Dermis microvascular lymphatic vessel endothelial cell (primary cell): ENCODE data around the gene BCR. TPM values are rescaled to one million over a fixed set of nuclear protein-coding genes. Genes with fewer than 3 reads are reported as not detected.

Experiments used
- DNase-seq, 2 donors: peaks; one replicate each; pipeline versions ENCODE4 v3.0.0 to v3.0.0-alpha.2; 2010; ENCODE audit warnings: low read depth in 2 of 2
- total RNA-seq: library from RNA; depleted of rRNA; stranded (reverse); fragments of >200 nt; gene quantifications from 2 replicates; pipeline ENCODE4 v1.2.1, GENCODE V29; 2014

BCR gene
- total RNA-seq, 1 donor from 2014 or later: 95.9 TPM

DNA sequence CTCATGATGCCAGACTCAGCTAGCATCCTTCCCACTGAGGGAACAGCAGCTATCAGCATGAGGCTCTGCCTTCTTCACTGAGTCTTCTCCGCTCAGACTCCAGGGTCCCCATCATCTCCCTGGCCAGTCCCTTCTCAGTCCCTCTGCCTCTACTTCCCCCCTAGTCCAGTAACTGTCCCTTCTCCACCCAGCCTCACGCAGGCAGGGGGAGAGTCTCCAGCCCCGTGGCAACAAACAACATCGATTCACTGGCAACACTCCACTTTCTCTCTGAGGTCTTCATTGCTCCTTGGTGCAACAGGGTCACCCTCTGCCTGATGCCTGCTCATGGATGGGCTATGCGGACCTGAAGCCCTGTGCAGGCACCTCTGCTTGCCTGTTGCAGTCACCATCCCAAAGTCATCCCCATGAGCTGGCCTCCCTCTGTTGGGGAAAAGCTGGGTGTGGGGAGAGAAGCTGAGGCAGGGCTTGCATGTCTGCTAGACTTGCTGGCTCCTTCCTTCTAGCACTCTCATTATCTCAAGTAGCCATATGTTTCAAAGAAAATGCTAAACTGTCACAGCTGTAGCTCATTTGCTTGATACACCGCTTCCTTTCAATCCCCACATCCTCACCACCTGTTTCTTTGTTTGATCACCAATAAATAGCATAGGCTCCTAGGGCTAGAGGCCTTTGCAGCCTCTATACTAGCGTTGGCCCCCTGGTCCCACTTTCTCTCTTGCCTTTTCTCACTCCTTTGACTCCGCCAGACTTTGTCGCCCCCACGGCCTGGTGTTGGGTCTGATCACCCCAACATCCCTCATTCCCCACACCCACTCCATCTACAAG, 4.3 kb upstream of the BCR start:
- DNase-seq: no peak

DNA sequence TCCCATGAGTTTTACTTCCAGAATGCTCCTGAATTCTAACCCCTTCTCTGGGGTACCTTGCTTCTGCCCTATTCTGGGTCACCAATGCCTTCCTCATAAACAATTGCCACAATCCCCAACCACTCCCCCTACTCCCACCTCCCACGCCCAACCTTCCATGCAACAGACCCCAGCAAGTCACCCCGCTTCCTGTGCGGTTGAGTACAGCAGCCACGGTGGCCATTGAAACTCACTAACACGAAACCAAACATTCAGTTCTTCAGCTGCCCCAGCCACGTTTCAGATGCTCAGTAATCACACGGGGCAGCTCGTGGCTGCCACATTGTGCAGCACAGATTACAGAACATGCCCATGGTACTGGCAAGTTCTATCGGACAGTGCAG, 3.7 kb upstream of the BCR start:
- DNase-seq: no peak

DNA sequence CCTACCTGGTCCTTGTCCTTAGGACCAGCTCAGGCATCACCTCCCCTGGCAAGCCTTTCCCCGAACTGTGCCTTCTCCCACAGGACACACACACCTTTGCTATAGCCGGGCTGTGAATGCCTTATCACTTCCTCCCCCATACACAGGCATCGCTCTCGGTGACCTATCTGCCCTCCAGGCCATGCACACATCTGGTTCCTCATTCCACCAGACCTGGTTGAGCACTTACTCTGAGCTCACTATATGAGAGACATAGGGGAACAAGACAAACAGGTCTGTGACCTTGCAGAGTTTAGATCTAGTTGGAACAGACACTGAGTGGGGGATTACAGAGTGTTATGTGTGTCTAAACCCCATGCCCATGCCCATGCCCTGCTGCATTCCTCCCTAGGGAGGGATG, 3.1 kb upstream of the BCR start:
- DNase-seq: no peak

DNA sequence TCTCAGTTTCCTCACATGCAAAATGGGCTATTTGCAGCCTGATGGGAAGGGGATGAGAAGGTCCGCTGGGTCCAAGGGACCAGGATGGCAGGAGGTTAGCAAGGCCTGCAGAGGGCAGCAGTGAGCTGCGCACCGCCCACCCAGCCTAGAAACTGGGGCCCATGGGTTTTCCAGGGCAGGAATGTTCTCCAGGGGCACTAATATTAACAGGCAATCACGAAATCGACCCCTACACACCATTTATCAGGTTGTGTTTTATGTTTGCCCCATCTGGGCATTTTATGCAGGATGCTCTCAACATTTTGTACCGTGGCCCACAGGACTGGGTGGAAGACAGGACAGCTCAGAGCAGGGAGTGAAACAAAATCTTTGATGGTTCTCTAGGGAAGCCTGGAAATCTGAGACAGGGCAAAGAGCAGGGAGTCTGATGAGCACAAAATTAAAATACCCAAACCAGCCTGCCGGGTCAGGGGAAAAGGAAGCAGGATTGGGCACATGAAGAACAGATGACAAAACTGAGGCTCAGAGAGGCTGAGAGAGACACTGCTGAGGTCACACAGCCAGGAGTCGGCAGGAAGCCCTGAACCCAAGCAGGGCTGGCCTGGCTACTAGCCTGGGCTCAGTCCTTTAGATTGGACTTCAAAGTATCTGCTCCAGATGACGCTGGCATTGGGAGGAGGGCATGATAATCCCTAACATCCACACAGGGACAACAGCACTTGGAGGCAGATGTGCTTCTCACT, 1.6 kb upstream of the BCR start:
- peak; percentile 38 to 71 for DNase-seq

- DNase-seq: peak in 1 of 2 donors; percentile 55
Observed at GRCh38 chr22:23179381-23180299, 669 bp upstream of the BCR start.

DNA sequence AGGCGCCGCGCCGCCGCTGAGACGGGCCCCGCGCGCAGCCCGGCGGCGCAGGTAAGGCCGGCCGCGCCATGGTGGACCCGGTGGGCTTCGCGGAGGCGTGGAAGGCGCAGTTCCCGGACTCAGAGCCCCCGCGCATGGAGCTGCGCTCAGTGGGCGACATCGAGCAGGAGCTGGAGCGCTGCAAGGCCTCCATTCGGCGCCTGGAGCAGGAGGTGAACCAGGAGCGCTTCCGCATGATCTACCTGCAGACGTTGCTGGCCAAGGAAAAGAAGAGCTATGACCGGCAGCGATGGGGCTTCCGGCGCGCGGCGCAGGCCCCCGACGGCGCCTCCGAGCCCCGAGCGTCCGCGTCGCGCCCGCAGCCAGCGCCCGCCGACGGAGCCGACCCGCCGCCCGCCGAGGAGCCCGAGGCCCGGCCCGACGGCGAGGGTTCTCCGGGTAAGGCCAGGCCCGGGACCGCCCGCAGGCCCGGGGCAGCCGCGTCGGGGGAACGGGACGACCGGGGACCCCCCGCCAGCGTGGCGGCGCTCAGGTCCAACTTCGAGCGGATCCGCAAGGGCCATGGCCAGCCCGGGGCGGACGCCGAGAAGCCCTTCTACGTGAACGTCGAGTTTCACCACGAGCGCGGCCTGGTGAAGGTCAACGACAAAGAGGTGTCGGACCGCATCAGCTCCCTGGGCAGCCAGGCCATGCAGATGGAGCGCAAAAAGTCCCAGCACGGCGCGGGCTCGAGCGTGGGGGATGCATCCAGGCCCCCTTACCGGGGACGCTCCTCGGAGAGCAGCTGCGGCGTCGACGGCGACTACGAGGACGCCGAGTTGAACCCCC, 798 bp downstream of the BCR start:
- no peak for DNase-seq

DNA sequence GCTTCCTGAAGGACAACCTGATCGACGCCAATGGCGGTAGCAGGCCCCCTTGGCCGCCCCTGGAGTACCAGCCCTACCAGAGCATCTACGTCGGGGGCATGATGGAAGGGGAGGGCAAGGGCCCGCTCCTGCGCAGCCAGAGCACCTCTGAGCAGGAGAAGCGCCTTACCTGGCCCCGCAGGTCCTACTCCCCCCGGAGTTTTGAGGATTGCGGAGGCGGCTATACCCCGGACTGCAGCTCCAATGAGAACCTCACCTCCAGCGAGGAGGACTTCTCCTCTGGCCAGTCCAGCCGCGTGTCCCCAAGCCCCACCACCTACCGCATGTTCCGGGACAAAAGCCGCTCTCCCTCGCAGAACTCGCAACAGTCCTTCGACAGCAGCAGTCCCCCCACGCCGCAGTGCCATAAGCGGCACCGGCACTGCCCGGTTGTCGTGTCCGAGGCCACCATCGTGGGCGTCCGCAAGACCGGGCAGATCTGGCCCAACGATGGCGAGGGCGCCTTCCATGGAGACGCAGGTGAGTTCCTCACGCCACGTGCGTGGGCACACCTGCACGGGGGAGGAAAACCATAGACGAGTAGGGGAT, 1.5 kb downstream of the BCR start:
- no peak for DNase-seq

DNA sequence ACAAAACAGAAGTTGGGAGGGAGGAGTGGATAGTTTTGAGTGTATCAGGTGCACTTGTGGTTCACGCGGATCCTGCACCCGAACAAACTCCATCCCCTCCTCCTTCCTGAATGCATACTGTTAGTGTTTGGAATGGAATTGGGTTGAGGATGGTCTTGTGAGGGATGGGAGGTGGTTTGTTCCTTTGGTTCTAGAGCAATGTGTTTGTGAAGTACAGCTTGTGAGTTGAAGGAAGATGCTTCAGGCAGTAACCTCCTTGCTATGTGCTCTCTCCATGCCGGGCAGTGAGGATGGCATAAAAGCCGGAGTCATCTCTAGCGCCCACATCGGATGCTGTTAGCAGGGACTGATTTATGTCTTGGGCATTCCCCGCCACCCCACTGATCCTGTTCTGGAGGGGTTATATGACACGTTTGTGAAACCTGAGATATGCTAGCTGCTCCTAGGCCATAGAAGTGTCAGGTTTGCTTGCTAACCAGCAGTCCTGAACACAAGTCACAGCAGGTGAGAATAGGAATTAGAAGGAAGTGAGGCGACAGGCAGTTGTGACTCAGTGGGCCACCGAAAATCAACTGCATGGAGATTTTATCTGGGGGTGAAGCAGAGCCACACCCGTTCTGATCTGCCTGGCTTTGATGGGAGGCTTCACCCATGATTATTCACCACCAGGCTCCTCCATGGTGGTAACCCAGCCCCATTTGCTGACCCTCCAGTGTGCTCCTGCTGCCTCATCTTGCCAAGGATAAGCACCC, 2.2 kb downstream of the BCR start:
- DNase-seq: peak in 1 of 2 donors; percentile 82

- peak; percentile 40 to 83 for DNase-seq
Observed at GRCh38 chr22:23183061-23183698, 2.9 kb downstream of the BCR start.

- DNase-seq: no peak
Observed at GRCh38 chr22:23184100-23184763, 3.9 kb downstream of the BCR start.

GRCh38 chr22:23184764-23185113, 4.4 kb downstream of the BCR start:
- peak in 1 of 2 donors; percentile 38 for DNase-seq

DNA sequence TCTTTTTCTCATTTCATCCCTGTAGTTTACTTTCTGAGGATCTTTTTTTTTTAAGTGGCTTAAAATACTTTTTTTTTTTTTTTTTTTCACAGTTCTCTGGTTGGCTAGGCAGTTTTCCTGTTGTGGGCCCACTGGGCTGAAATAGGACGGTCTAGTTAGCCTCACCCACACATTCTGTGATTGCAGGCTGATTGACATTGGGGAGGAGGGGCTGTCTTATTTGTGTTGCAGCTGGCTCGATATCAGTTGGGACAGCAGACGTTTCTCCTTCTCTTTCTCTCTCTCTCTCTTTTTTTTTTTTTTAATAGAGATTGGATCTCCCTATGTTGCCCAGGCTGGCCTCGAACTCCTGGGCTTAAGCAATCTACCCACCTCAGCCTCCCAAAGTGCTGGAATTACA, 6.9 kb downstream of the BCR start:
- peak in 1 of 2 donors; percentile 62 for DNase-seq

DNA sequence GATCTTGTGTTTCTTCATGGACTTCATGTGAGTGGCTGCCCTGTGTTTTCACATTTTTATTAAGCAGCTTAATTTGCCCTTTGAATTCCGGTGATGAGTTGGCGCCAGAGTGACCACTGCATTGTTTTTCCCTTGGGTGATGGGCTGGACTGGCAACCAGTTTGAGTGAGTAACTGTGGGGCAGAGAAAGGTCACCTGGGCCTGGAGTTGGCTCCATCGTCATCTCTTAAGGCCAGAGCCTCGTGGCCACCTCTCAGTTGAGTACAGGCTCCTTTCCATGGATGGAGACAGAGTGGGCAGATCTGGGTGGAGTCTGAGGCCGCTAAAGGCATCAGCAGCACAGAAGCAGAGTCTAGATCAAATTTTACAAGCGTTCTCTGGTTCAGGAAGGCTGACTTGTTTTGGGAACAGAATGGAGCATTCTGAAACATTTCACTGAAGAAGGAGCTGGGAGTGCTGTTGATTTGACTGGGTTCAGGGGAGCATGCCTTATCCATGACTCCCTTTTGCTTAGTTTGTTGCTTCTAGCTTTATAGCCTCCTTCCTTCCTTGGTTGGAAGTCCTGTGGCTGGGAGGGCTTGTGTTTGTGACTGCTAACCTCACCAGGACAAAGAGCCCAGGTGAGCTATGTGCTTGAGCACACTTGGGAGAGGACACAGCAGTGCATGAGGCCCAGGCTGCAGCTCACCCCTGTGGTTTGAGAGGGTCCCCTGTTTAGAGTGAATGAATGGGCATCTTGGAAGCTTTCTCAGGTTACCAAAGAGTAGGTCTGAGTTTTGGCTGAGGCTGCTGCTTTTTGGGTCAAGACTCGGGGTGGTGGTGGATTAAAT, 7.8 kb downstream of the BCR start:
- DNase-seq: peak; percentile 70 to 91

- no peak for DNase-seq
Observed at GRCh38 chr22:23190526-23190925, 10.2 kb downstream of the BCR start.

GRCh38 chr22:23192133-23192532, 11.8 kb downstream of the BCR start:
- DNase-seq: no peak

GRCh38 chr22:23192558-23192957, 12.2 kb downstream of the BCR start:
- DNase-seq: no peak

GRCh38 chr22:23193196-23193827, 13.0 kb downstream of the BCR start:
- no peak for DNase-seq
